Tibial nerve (tissue), 3 donors: ENCODE measurements around the gene FTCDNL1.

Experiments
- POLR2A ChIP-seq, 2 donors: fragments of 450-650 bp; IDR thresholded peaks; one replicate each; pipeline ENCODE4 v1.6.1; 2017; ENCODE audit warnings: antibody characterized with exemption in 2 of 2, mild to moderate bottlenecking in 2 of 2, moderate library complexity in 2 of 2
- TF ChIP-seq, protein P1 (sequence below), 5 experiments: fragments of 200-600 bp in 3 of 5; fragments of 450-650 bp in 2 of 5; sonication (generic) in 3 of 5; IDR thresholded peaks; one replicate each; pipeline ENCODE4 v1.5.1; 2016 to 2019; ENCODE audit warnings: antibody characterized with exemption in 5 of 5, mild to moderate bottlenecking in 3 of 5, moderate library complexity in 2 of 5

DNA sequence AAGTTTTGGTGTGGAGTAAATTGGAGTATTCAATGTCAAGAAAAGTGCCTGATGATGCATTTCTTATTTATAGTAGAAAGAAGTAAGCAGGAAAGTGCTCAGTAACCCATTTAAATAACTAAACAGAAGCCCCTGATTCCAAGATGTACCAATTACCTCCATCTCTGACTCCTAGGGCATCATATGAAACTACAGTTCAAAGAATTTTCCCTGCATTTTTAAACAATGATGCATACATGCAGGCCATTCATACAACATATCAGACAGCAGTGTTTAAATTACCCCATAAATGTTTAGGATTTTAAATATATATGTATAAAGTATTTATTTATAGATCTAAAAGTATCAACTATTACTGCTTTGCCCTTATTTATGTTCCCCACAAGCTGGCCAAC lies 36.2 kb downstream of the FTCDNL1 start:
- TF ChIP-seq POLR2A (IDR thresholded peaks at IDR 0.05), result no peak
- TF ChIP-seq, protein P1, sequence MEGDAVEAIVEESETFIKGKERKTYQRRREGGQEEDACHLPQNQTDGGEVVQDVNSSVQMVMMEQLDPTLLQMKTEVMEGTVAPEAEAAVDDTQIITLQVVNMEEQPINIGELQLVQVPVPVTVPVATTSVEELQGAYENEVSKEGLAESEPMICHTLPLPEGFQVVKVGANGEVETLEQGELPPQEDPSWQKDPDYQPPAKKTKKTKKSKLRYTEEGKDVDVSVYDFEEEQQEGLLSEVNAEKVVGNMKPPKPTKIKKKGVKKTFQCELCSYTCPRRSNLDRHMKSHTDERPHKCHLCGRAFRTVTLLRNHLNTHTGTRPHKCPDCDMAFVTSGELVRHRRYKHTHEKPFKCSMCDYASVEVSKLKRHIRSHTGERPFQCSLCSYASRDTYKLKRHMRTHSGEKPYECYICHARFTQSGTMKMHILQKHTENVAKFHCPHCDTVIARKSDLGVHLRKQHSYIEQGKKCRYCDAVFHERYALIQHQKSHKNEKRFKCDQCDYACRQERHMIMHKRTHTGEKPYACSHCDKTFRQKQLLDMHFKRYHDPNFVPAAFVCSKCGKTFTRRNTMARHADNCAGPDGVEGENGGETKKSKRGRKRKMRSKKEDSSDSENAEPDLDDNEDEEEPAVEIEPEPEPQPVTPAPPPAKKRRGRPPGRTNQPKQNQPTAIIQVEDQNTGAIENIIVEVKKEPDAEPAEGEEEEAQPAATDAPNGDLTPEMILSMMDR (IDR thresholded peaks at IDR 0.05), result no peak
